Hepatocyte (in vitro differentiated cells): ENCODE data around the gene XRCC4. TPM values are rescaled to one million over a fixed set of nuclear protein-coding genes. Genes with fewer than 3 reads are reported as not detected.
A peak's percentile ranks its signal among the peaks of the same experiment; 100 is the strongest.

Source experiments
- DNase-seq: peaks from one replicate; pipeline ENCODE4 v3.0.0-alpha.2; 2016; ENCODE audit warnings: low spot score
- H2AFZ ChIP-seq: fragments of 200-600 bp; sonication (generic); 2 replicates; pipeline ENCODE4 v1.6.0; 2016; ENCODE audit warnings: antibody characterized with exemption, mild to moderate bottlenecking
- H3K27ac ChIP-seq: fragments of 200-600 bp; sonication (generic); 2 replicates; pipeline ENCODE4 v1.5.1; 2016; ENCODE audit warnings: mild to moderate bottlenecking
- H3K27me3 ChIP-seq: fragments of 200-600 bp; sonication (generic); 2 replicates; pipeline ENCODE4 v1.6.1; 2016
- H3K36me3 ChIP-seq: fragments of 200-600 bp; sonication (generic); replicated peaks from 2 replicates; pipeline ENCODE4 v1.5.1; 2016; ENCODE audit warnings: low read depth; ENCODE audit not compliant: insufficient read depth
- H3K4me1 ChIP-seq: fragments of 200-600 bp; sonication (generic); 2 replicates; pipeline ENCODE4 v1.5.1; 2016; ENCODE audit warnings: mild to moderate bottlenecking, moderate library complexity; ENCODE audit not compliant: insufficient read depth
- H3K4me2 ChIP-seq: fragments of 200-600 bp; sonication (generic); 2 replicates; pipeline ENCODE4 v1.6.0; 2016
- H3K4me3 ChIP-seq: fragments of 200-600 bp; sonication (generic); 2 replicates; pipeline ENCODE4 v1.5.1; 2016; ENCODE audit warnings: mild to moderate bottlenecking
- H3K79me2 ChIP-seq: fragments of 200-600 bp; sonication (generic); 2 replicates; pipeline ENCODE4 v1.6.0; 2017; ENCODE audit warnings: mild to moderate bottlenecking
- H3K9me2 ChIP-seq: fragments of 200-600 bp; sonication (generic); replicated peaks from 2 replicates; pipeline ENCODE4 v1.6.0; 2017; ENCODE audit warnings: mild to moderate bottlenecking; ENCODE audit not compliant: insufficient read depth
- H3K9me3 ChIP-seq: fragments of 200-600 bp; sonication (generic); 2 replicates; pipeline ENCODE4 v1.5.1; 2016; ENCODE audit warnings: low read depth, mild to moderate bottlenecking
- H4K20me1 ChIP-seq: fragments of 200-600 bp; sonication (generic); 2 replicates; pipeline ENCODE4 v1.6.0; 2016; ENCODE audit warnings: mild to moderate bottlenecking; ENCODE audit not compliant: insufficient read depth, poor library complexity, severe bottlenecking
- EZH2 ChIP-seq: fragments of 200-600 bp; sonication (generic); IDR thresholded peaks from 2 replicates; pipeline ENCODE4 v1.6.1; 2016; ENCODE audit warnings: antibody characterized with exemption, mild to moderate bottlenecking, borderline replicate concordance
- EZH2phosphoT487 ChIP-seq: fragments of 200-600 bp; sonication (generic); IDR thresholded peaks from one replicate; pipeline ENCODE4 v1.6.1; 2018; ENCODE audit warnings: antibody characterized with exemption, mild to moderate bottlenecking, low read depth, moderate library complexity; ENCODE audit not compliant: unreplicated experiment, severe bottlenecking
- WGBS: methylation state at CpG from one replicate; pipeline ENCODE4 v1.1.6; 2016; ENCODE audit warnings: low lambda C conversion rate; ENCODE audit errors: missing lambda C conversion rate; 5-methylcytosine and 5-hydroxymethylcytosine counted together
- polyA plus RNA-seq: library from polyadenylated mRNA; unstranded; fragments of >200 nt; fragmentation: Nextera tagmentation; extraction: Ambion mirVana; gene quantifications from 2 replicates; pipeline ENCODE4 v1.2.1, GENCODE V29; 2016
- total RNA-seq: library from RNA; depleted of rRNA; stranded (reverse); fragments of >200 nt; gene quantifications from 2 replicates; pipeline ENCODE4 v1.2.3, GENCODE V29; 2014
- TF ChIP-seq, protein P1 (sequence below): fragments of 200-600 bp; sonication (generic); IDR thresholded peaks from 2 replicates; pipeline ENCODE4 v1.5.1; 2016; ENCODE audit warnings: antibody characterized with exemption, mild to moderate bottlenecking; ENCODE audit not compliant: poor library complexity

XRCC4 gene
- total and polyA plus RNA-seq, 2 experiments from 2014 or later: 12.7 to 21.5 TPM

GRCh38 chr5:83126501-83126900 is 49.2 kb downstream of the XRCC4 start:
- H4K20me1 ChIP-seq: no peaks in the 10 kb centered on the region
- H3K4me2 ChIP-seq: no peak overlapping the region
- H3K4me1 ChIP-seq: no peaks in the 10 kb centered on the region
- H3K9me2 ChIP-seq: no peaks in the 10 kb centered on the region
- no peak for DNase-seq
- H3K36me3 ChIP-seq: no peaks in the 10 kb centered on the region
- H3K79me2 ChIP-seq: no peaks in the 10 kb centered on the region
- no peak overlapping the region for H3K27ac ChIP-seq
- H3K27me3 ChIP-seq: no peaks in the 10 kb centered on the region
- no peak overlapping the region for H2AFZ ChIP-seq
- no peaks in the 10 kb centered on the region for H3K9me3 ChIP-seq
- TF ChIP-seq, protein P1, sequence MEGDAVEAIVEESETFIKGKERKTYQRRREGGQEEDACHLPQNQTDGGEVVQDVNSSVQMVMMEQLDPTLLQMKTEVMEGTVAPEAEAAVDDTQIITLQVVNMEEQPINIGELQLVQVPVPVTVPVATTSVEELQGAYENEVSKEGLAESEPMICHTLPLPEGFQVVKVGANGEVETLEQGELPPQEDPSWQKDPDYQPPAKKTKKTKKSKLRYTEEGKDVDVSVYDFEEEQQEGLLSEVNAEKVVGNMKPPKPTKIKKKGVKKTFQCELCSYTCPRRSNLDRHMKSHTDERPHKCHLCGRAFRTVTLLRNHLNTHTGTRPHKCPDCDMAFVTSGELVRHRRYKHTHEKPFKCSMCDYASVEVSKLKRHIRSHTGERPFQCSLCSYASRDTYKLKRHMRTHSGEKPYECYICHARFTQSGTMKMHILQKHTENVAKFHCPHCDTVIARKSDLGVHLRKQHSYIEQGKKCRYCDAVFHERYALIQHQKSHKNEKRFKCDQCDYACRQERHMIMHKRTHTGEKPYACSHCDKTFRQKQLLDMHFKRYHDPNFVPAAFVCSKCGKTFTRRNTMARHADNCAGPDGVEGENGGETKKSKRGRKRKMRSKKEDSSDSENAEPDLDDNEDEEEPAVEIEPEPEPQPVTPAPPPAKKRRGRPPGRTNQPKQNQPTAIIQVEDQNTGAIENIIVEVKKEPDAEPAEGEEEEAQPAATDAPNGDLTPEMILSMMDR: no peak
- TF ChIP-seq EZH2: no peak
- no peak for TF ChIP-seq EZH2phosphoT487
- WGBS: 79% methylated on average over 2 of the region's 2 CpGs
- H3K4me3 ChIP-seq: no peak overlapping the region

DNA sequence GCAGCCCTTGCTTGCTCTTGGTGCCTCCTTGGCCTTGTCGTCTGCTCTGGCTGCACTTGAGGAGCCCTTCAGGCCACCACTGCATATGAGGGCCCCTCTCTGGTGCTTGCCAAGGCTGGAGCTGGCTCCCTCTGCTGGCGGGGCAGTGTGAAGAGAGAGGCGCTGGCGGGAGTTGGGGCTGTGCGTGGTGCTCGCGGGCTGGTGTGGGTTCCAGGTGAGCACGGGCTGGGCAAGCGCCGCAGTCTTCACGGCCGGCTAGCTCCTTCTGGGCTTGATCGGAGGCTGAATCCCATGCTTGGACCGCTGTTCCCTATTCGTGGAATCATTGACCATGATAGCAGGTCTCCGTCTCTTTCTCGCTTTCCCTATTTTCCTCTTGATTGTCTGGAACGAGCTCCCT is 56.5 kb downstream of the XRCC4 start:
- Histone ChIP-seq H3K4me1 (no peaks in the 10 kb centered on the region), H3K4me2 (no peak overlapping the region), H3K9me2 (no peaks in the 10 kb centered on the region), H3K4me3 (no peak overlapping the region), H3K36me3 (no peaks in the 10 kb centered on the region), H3K9me3 (no peaks in the 10 kb centered on the region), H2AFZ (no peak overlapping the region), H3K79me2 (no peaks in the 10 kb centered on the region), H3K27ac (no peak overlapping the region), H3K27me3 (no peaks in the 10 kb centered on the region), H4K20me1 (no peaks in the 10 kb centered on the region)
- TF ChIP-seq EZH2phosphoT487: no peak
- no peak for TF ChIP-seq EZH2
- TF ChIP-seq, protein P1: no peak
- no peak for DNase-seq
- WGBS: 98% methylated on average over 18 of the region's 18 CpGs

DNA sequence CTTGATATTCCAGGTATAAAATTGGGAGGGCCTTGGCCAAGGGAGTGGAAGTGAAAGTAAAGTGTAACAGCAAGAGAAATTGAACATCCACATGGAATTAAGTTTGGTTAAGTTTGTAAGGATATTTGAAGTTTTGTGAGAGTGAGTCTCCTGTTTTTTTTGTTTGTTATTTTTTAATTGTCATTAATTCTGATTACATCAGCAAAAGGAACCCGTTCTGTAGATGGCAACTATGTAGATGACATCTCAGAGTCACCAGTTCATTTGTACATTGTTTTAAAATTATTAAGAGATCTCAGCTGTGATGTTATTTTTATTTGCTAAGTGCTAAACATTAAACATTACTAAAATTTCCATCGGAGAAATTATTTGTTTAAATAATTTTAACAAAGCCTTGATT is 65.2 kb downstream of the XRCC4 start:
- Histone ChIP-seq H3K36me3 (no peaks in the 10 kb centered on the region), H3K9me3 (no peaks in the 10 kb centered on the region), H3K9me2 (no peaks in the 10 kb centered on the region), H4K20me1 (no peaks in the 10 kb centered on the region), H3K27me3 (no peaks in the 10 kb centered on the region), H3K4me3 (no peak overlapping the region), H3K4me1 (peaks cover 5% of the 10 kb centered on the region), H2AFZ (no peak overlapping the region), H3K4me2 (no peak overlapping the region), H3K79me2 (no peaks in the 10 kb centered on the region), H3K27ac (no peak overlapping the region)
- no peak for DNase-seq
- WGBS: 92% methylated on average over 2 of the region's 2 CpGs
- no peak for TF ChIP-seq EZH2
- no peak for TF ChIP-seq EZH2phosphoT487
- TF ChIP-seq, protein P1: no peak

DNA sequence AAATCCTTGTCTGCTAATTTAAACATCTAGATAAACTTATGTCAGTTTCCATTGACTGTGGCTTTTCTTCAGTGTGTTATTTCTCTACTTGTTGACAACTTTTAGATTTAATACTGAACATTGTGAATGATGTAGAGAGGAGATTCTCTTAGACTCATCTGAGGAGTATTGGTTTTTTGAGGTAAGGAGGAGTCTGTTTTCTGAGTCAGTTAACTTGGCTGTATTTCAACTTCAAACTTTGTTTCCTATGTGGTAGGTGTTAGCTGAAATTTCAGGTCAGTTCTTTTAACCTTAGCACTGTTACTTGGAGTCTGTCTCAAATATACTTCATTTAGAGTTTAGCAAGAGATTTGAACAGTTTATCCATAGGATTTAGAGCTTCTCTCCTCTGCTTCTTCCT is 67.9 kb downstream of the XRCC4 start:
- Histone ChIP-seq H2AFZ (no peak overlapping the region), H3K4me1 (peaks cover 5% of the 10 kb centered on the region), H3K79me2 (no peaks in the 10 kb centered on the region), H3K27ac (peak overlapping the region; percentile 51), H3K4me3 (no peak overlapping the region), H3K4me2 (peak overlapping the region; percentile 26), H4K20me1 (no peaks in the 10 kb centered on the region), H3K9me3 (no peaks in the 10 kb centered on the region), H3K9me2 (no peaks in the 10 kb centered on the region), H3K36me3 (no peaks in the 10 kb centered on the region), H3K27me3 (no peaks in the 10 kb centered on the region)
- TF ChIP-seq EZH2: no peak
- no peak for TF ChIP-seq EZH2phosphoT487
- peak; percentile 4 for DNase-seq
